ENCODE data around the gene P2RX6. TPM values are rescaled to one million over a fixed set of nuclear protein-coding genes. Genes with fewer than 3 reads are reported as not detected.

P2RX6 gene
- total and polyA plus RNA-seq, 2 experiments from 2014 or later = 1.6 to 2.2 TPM

DNA sequence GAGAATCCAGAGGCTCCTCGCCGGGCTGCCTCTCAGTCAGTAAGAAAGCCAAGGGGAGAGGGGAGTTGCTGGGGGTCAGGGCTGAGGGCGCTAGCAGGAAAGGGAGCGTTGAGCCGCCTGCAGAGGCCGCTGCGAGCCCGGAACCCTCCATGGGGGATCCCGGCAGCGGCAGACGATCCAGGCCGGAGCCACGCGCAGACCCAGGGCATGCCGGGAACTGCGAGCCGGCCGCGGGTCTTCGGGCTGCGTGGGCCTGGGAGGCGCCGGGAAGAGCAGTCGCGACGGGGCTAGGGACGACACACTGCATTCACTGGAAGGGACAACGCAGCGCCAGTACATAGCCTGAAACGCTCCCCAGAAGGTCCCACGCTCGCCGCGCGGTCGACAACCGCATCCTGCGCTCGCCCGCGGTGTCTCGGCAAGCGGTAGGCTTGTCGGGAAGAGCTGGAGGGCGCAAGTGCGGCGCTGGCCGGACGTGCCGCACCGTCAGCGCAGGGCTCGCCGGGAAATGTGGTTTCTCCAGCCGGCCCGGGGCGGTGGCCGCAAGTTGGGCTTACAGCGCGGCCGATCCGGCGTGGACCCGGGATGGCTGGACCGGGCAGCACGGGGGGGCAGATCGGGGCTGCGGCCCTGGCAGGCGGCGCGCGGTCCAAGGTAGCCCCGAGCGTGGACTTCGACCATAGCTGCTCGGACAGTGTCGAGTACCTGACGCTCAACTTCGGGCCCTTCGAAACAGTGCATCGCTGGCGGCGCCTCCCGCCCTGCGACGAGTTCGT is 33.0 kb upstream of the P2RX6 start, which contains the start of gene LZTR1:
Gene LZTR1 (plus strand): TSS at position 511 of the 776 bp plus-strand sequence. CDS start 75 bp downstream, at position 586.
- peak within 1 kb of the TSS; percentile 87 for H3K4me3 ChIP-seq
- peak within 1 kb of the TSS; percentile 73 for H3K27ac ChIP-seq
- H3K9ac ChIP-seq = peak within 1 kb of the TSS; percentile 94
- H3F3A ChIP-seq (ENCODE audit: insufficient read depth) = no peaks in the 10 kb centered on the region
- peaks cover 12% of the 10 kb centered on the region for H3K4me1 ChIP-seq (ENCODE audit: insufficient read depth)
- H3K79me2 ChIP-seq (ENCODE audit: insufficient read depth) = peaks cover 39% of the 10 kb centered on the region
- peak; percentile 96 for DNase-seq
- H3K9me3 ChIP-seq (ENCODE audit: low read depth) = no peaks in the 10 kb centered on the region
- in situ Hi-C loops (cut with MboI) = no loop called here
- peak within 1 kb of the TSS; percentile 89 for H3K4me2 ChIP-seq (ENCODE audit: unreplicated experiment)
- H3K27me3 ChIP-seq (replicated peaks; ENCODE audit: insufficient read depth) = no peaks in the 10 kb centered on the region
- H2AFZ ChIP-seq = peak within 1 kb of the TSS; percentile 90
- H3K36me3 ChIP-seq (ENCODE audit: low read depth) = peaks cover 3% of the 10 kb centered on the region
- WGBS, 2 experiments (ENCODE audit: low coverage in 1 of 2, low lambda C conversion rate in 2 of 2, missing lambda C conversion rate in 2 of 2) = 0 to 1% methylated on average over 66 to 82 of the region's 87 CpGs
- no peaks in the 10 kb centered on the region for H4K20me1 ChIP-seq (ENCODE audit: insufficient read depth)
- no peaks in the 10 kb centered on the region for H3K9me2 ChIP-seq (ENCODE audit: insufficient read depth)
- TF ChIP-seq EZH2 (IDR thresholded peaks at IDR 0.05; ENCODE audit: insufficient read depth, poor library complexity, severe bottlenecking) (no peak), EZH2phosphoT487 (IDR thresholded peaks at IDR 0.05; ENCODE audit: insufficient read depth, low read depth) (no peak)

GRCh38 chr22:20982563-20982882 is 32.4 kb upstream of the P2RX6 start:
- Histone ChIP-seq H3K4me2 (ENCODE audit: unreplicated experiment) (peak overlapping the region; percentile 89), H3K4me3 (peak overlapping the region; percentile 87), H3K9me3 (ENCODE audit: low read depth) (no peaks in the 10 kb centered on the region), H3K9ac (peak overlapping the region; percentile 94), H3K9me2 (ENCODE audit: insufficient read depth) (no peaks in the 10 kb centered on the region), H4K20me1 (ENCODE audit: insufficient read depth) (no peaks in the 10 kb centered on the region), H3F3A (ENCODE audit: insufficient read depth) (no peaks in the 10 kb centered on the region), H2AFZ (peak overlapping the region; percentile 90), H3K27me3 (replicated peaks; ENCODE audit: insufficient read depth) (no peaks in the 10 kb centered on the region), H3K4me1 (ENCODE audit: insufficient read depth) (peaks cover 12% of the 10 kb centered on the region), H3K79me2 (ENCODE audit: insufficient read depth) (peaks cover 39% of the 10 kb centered on the region), H3K36me3 (ENCODE audit: low read depth) (peaks cover 4% of the 10 kb centered on the region), H3K27ac (peak overlapping the region; percentile 73)
- TF ChIP-seq EZH2phosphoT487 (IDR thresholded peaks at IDR 0.05; ENCODE audit: insufficient read depth, low read depth) (no peak), EZH2 (IDR thresholded peaks at IDR 0.05; ENCODE audit: insufficient read depth, poor library complexity, severe bottlenecking) (no peak)
- 1 to 2% methylated on average over 12 of the region's 12 CpGs for WGBS, 2 experiments (ENCODE audit: low coverage in 1 of 2, low lambda C conversion rate in 2 of 2, missing lambda C conversion rate in 2 of 2)
- in situ Hi-C loops (cut with MboI) = no loop called here
- peak; percentile 35 for DNase-seq

- in situ Hi-C loops (cut with MboI) = no loop called here
- H3K9me3 ChIP-seq (ENCODE audit: low read depth) = no peaks in the 10 kb centered on the region
- H3F3A ChIP-seq (ENCODE audit: insufficient read depth) = no peaks in the 10 kb centered on the region
- H3K9me2 ChIP-seq (ENCODE audit: insufficient read depth) = no peaks in the 10 kb centered on the region
- peak overlapping the region; percentile 94 for H3K9ac ChIP-seq
- H3K4me3 ChIP-seq = peak overlapping the region; percentile 87
- peaks cover 4% of the 10 kb centered on the region for H3K36me3 ChIP-seq (ENCODE audit: low read depth)
- H3K79me2 ChIP-seq (ENCODE audit: insufficient read depth) = peaks cover 39% of the 10 kb centered on the region
- WGBS, 2 experiments (ENCODE audit: low coverage in 1 of 2, low lambda C conversion rate in 2 of 2, missing lambda C conversion rate in 2 of 2) = 37 to 43% methylated on average over 5 of the region's 5 CpGs
- H4K20me1 ChIP-seq (ENCODE audit: insufficient read depth) = no peaks in the 10 kb centered on the region
- peaks cover 12% of the 10 kb centered on the region for H3K4me1 ChIP-seq (ENCODE audit: insufficient read depth)
- peak overlapping the region; percentile 89 for H3K4me2 ChIP-seq (ENCODE audit: unreplicated experiment)
- TF ChIP-seq EZH2phosphoT487 (IDR thresholded peaks at IDR 0.05; ENCODE audit: insufficient read depth, low read depth) = no peak
- no peak for TF ChIP-seq EZH2 (IDR thresholded peaks at IDR 0.05; ENCODE audit: insufficient read depth, poor library complexity, severe bottlenecking)
- H3K27me3 ChIP-seq (replicated peaks; ENCODE audit: insufficient read depth) = no peaks in the 10 kb centered on the region
- DNase-seq = peak; percentile 57
- H3K27ac ChIP-seq = no peak overlapping the region
- H2AFZ ChIP-seq = peak overlapping the region; percentile 90
Measured at GRCh38 chr22:20983081-20983771, 31.7 kb upstream of the P2RX6 start.

- in situ Hi-C loops (cut with MboI) = no loop called here
- Histone ChIP-seq H3K4me3 (no peak overlapping the region), H3K4me1 (ENCODE audit: insufficient read depth) (peaks cover 12% of the 10 kb centered on the region), H3K27ac (no peak overlapping the region), H3K36me3 (ENCODE audit: low read depth) (peaks cover 4% of the 10 kb centered on the region), H2AFZ (no peak overlapping the region), H3K79me2 (ENCODE audit: insufficient read depth) (peaks cover 39% of the 10 kb centered on the region), H3K9me3 (ENCODE audit: low read depth) (no peaks in the 10 kb centered on the region), H3K9me2 (ENCODE audit: insufficient read depth) (no peaks in the 10 kb centered on the region), H3K4me2 (ENCODE audit: unreplicated experiment) (no peak overlapping the region), H3K27me3 (replicated peaks; ENCODE audit: insufficient read depth) (no peaks in the 10 kb centered on the region), H4K20me1 (ENCODE audit: insufficient read depth) (no peaks in the 10 kb centered on the region), H3K9ac (no peak overlapping the region), H3F3A (ENCODE audit: insufficient read depth) (no peaks in the 10 kb centered on the region)
- WGBS, 2 experiments (ENCODE audit: low coverage in 1 of 2, low lambda C conversion rate in 2 of 2, missing lambda C conversion rate in 2 of 2) = 89 to 91% methylated on average over 7 of the region's 7 CpGs
- no peak for DNase-seq
- TF ChIP-seq EZH2phosphoT487 (IDR thresholded peaks at IDR 0.05; ENCODE audit: insufficient read depth, low read depth) (no peak), EZH2 (IDR thresholded peaks at IDR 0.05; ENCODE audit: insufficient read depth, poor library complexity, severe bottlenecking) (no peak)
Measured at GRCh38 chr22:20985720-20986119, 29.2 kb upstream of the P2RX6 start.
